CMK (cell line): ENCODE measurements around the gene PPP2R5C.

Experiments
- DNase-seq: peaks from one replicate; pipeline ENCODE4 v3.0.0-alpha.2; 2010; ENCODE audit warnings: low read depth

Gene PPP2R5C

GRCh38 chr14:101840649-101841369 lies 79.3 kb downstream of the PPP2R5C start:
- DNase-seq, result no peak

- DNase-seq, result no peak
These were observed 81.5 kb downstream of the PPP2R5C start for GRCh38 chr14:101843038-101843437.

GRCh38 chr14:101843665-101844064 lies 82.2 kb downstream of the PPP2R5C start:
- no peak for DNase-seq

- no peak for DNase-seq
These were observed 82.7 kb downstream of the PPP2R5C start for GRCh38 chr14:101844219-101844618.

- DNase-seq, result no peak
These were observed 83.2 kb downstream of the PPP2R5C start for GRCh38 chr14:101844751-101845150.

- no peak for DNase-seq
These were observed 84.0 kb downstream of the PPP2R5C start for GRCh38 chr14:101845496-101845895.

GRCh38 chr14:101845896-101846295 lies 84.4 kb downstream of the PPP2R5C start:
- DNase-seq, result no peak

GRCh38 chr14:101849125-101849524 lies 87.6 kb downstream of the PPP2R5C start:
- no peak for DNase-seq

- DNase-seq, result no peak
These were observed 88.1 kb downstream of the PPP2R5C start for GRCh38 chr14:101849640-101850039.

- no peak for DNase-seq
These were observed 89.7 kb downstream of the PPP2R5C start for GRCh38 chr14:101851183-101851582.

- DNase-seq, result no peak
These were observed 90.4 kb downstream of the PPP2R5C start for GRCh38 chr14:101851736-101852405.

- DNase-seq, result no peak
These were observed 91.3 kb downstream of the PPP2R5C start for GRCh38 chr14:101852785-101853184.

GRCh38 chr14:101853455-101854018 lies 92.0 kb downstream of the PPP2R5C start:
- no peak for DNase-seq

- no peak for DNase-seq
These were observed 92.9 kb downstream of the PPP2R5C start for GRCh38 chr14:101854366-101854765.

- no peak for DNase-seq
These were observed 94.4 kb downstream of the PPP2R5C start for GRCh38 chr14:101855958-101856357.

- no peak for DNase-seq
These were observed 95.0 kb downstream of the PPP2R5C start for GRCh38 chr14:101856536-101856935.

- no peak for DNase-seq
These were observed 95.7 kb downstream of the PPP2R5C start for GRCh38 chr14:101857226-101857625.

- DNase-seq, result no peak
These were observed 97.5 kb downstream of the PPP2R5C start for GRCh38 chr14:101858791-101859537.

GRCh38 chr14:101859538-101859902 lies 98.0 kb downstream of the PPP2R5C start:
- no peak for DNase-seq

- no peak for DNase-seq
These were observed 98.4 kb downstream of the PPP2R5C start for GRCh38 chr14:101859958-101860357.

GRCh38 chr14:101861464-101861863 lies 100.0 kb downstream of the PPP2R5C start:
- DNase-seq, result no peak

GRCh38 chr14:101862177-101862576 lies 100.7 kb downstream of the PPP2R5C start:
- DNase-seq, result no peak

- no peak for DNase-seq
These were observed 101.2 kb downstream of the PPP2R5C start for GRCh38 chr14:101862711-101863110.
